WTC11 (cell line): ENCODE data around the gene MRAP. TPM values are rescaled to one million over a fixed set of nuclear protein-coding genes. Genes with fewer than 3 reads are reported as not detected.

Source experiments
- ATAC-seq: fragments of 200-7000 bp; cut with Tn5 transposase; 2 replicates; pipeline ENCODE4 v1.10.0; 2021; ENCODE audit warnings: mild to moderate bottlenecking, moderate library complexity
- CTCF ChIA-PET: fragments of 300-600 bp; sonication (Branson Sonifier 250); formaldehyde crosslinking; loops from one replicate; lab custom pipeline; 2021; ENCODE audit warnings: antibody characterized with exemption; lab: Charles Lee
- POLR2A ChIA-PET: fragments of 350-600 bp; sonication (Branson Sonifier 250); formaldehyde crosslinking; loops from one replicate; lab custom pipeline; 2021; ENCODE audit warnings: antibody characterized with exemption; lab: Charles Lee
- DNase-seq: peaks from one replicate; pipeline ENCODE4 v3.0.0; 2021; ENCODE audit warnings: low spot score
- H3K27ac Mint-ChIP-seq: 2 replicates; pipeline ENCODE4 v1.8.0; 2021; ENCODE audit warnings: mixed read lengths
- H3K27me3 Mint-ChIP-seq: 2 replicates; pipeline ENCODE4 v1.8.0; 2021; ENCODE audit warnings: low read depth, mild to moderate bottlenecking, moderate library complexity, mixed read lengths
- H3K36me3 Mint-ChIP-seq: 2 replicates; pipeline ENCODE4 v1.8.0; 2021; ENCODE audit warnings: mixed read lengths
- H3K4me1 Mint-ChIP-seq: 2 replicates; pipeline ENCODE4 v1.8.0; 2022; ENCODE audit warnings: mixed read lengths
- H3K4me3 Mint-ChIP-seq: 2 replicates; pipeline ENCODE4 v1.8.0; 2021; ENCODE audit warnings: mild to moderate bottlenecking, moderate library complexity, mixed read lengths
- H3K9me3 Mint-ChIP-seq: 2 replicates; pipeline ENCODE4 v1.8.0; 2021; ENCODE audit warnings: mixed read lengths
- CREB1 ChIP-seq: sonication (generic); formaldehyde crosslinking; IDR thresholded peaks from 2 replicates; pipeline ENCODE4 v1.8.0; 2023; ENCODE audit warnings: mild to moderate bottlenecking, missing genetic modification reagents
- FOXP1 ChIP-seq: sonication (generic); formaldehyde crosslinking; IDR thresholded peaks from 2 replicates; pipeline ENCODE4 v1.8.0; 2022; ENCODE audit warnings: missing genetic modification reagents, mild to moderate bottlenecking, moderate library complexity, borderline replicate concordance
- MXD4 ChIP-seq: fragments of 250-450 bp; sonication (Bioruptor Pico); IDR thresholded peaks from 2 replicates; pipeline ENCODE4 v1.8.0; 2021; ENCODE audit warnings: mild to moderate bottlenecking, moderate library complexity, borderline replicate concordance
- NFYB ChIP-seq: sonication (generic); formaldehyde crosslinking; conservative IDR thresholded peaks from 2 replicates; pipeline ENCODE4 v1.8.0; 2022; ENCODE audit warnings: low read depth, missing genetic modification reagents
- NR2C2 ChIP-seq: sonication (generic); formaldehyde crosslinking; IDR thresholded peaks from 2 replicates; pipeline ENCODE4 v1.8.0; 2022; ENCODE audit warnings: mild to moderate bottlenecking, missing genetic modification reagents
- NR3C1 ChIP-seq: sonication (generic); formaldehyde crosslinking; conservative IDR thresholded peaks from 2 replicates; pipeline ENCODE4 v1.8.1; 2023; ENCODE audit warnings: low read depth, mild to moderate bottlenecking, missing genetic modification reagents
- OVOL2 ChIP-seq: fragments of 250-450 bp; sonication (Bioruptor Pico); IDR thresholded peaks from 2 replicates; pipeline ENCODE4 v1.9.0; 2021; ENCODE audit warnings: mild to moderate bottlenecking, borderline replicate concordance
- PRDM15 ChIP-seq: sonication (generic); formaldehyde crosslinking; IDR thresholded peaks from 2 replicates; pipeline ENCODE4 v1.8.0; 2022; ENCODE audit warnings: missing genetic modification reagents
- PRRX2 ChIP-seq: fragments of 250-450 bp; sonication (Bioruptor Pico); IDR thresholded peaks from 2 replicates; pipeline ENCODE4 v1.8.0; 2021; ENCODE audit warnings: mild to moderate bottlenecking
- STAT6 ChIP-seq: sonication (generic); formaldehyde crosslinking; conservative IDR thresholded peaks from 2 replicates; pipeline ENCODE4 v1.8.1; 2023; ENCODE audit warnings: mild to moderate bottlenecking, low read depth, missing genetic modification reagents, moderate library complexity
- TEAD1 ChIP-seq: sonication (generic); formaldehyde crosslinking; IDR thresholded peaks from 2 replicates; pipeline ENCODE4 v1.8.0; 2022; ENCODE audit warnings: mild to moderate bottlenecking, missing genetic modification reagents
- TP53 ChIP-seq: sonication (generic); formaldehyde crosslinking; IDR thresholded peaks from 2 replicates; pipeline ENCODE4 v1.8.1; 2023; ENCODE audit warnings: mild to moderate bottlenecking, missing genetic modification reagents
- ZNF396 ChIP-seq: fragments of 250-450 bp; sonication (Bioruptor Pico); IDR thresholded peaks from 2 replicates; pipeline ENCODE4 v1.8.0; 2021; ENCODE audit warnings: mild to moderate bottlenecking, moderate library complexity, borderline replicate concordance
- total RNA-seq: library from RNA; stranded (reverse); gene quantifications from 3 replicates; pipeline ENCODE4 v1.2.3, GENCODE V29; 2021
- TF ChIP-seq, protein P1 (sequence below): sonication (generic); formaldehyde crosslinking; IDR thresholded peaks from 2 replicates; pipeline ENCODE4 v1.8.1; 2023; ENCODE audit warnings: mild to moderate bottlenecking, missing genetic modification reagents
- TF ChIP-seq, protein P2 (sequence below): sonication (generic); formaldehyde crosslinking; IDR thresholded peaks from 2 replicates; pipeline ENCODE4 v1.8.0; 2023; ENCODE audit warnings: mild to moderate bottlenecking, missing genetic modification reagents
- TF ChIP-seq, protein P3 (sequence below): sonication (generic); formaldehyde crosslinking; IDR thresholded peaks from 2 replicates; pipeline ENCODE4 v1.8.1; 2023; ENCODE audit warnings: mild to moderate bottlenecking, missing genetic modification reagents, moderate library complexity
- TF ChIP-seq, protein P4 (sequence below): sonication (generic); formaldehyde crosslinking; IDR thresholded peaks from 2 replicates; pipeline ENCODE4 v1.8.0; 2023; ENCODE audit warnings: missing genetic modification reagents, mild to moderate bottlenecking, borderline replicate concordance

MRAP gene
- total RNA-seq, 1 experiment from 2014 or later = not detected

- TF ChIP-seq FOXP1 (peak; percentile 55; the same call in 1 of the 2 replicates), PRRX2 (CRISPR knock-in tag) (no peak), CREB1 (CRISPR knock-in tag) (no peak; the same call in 1 of the 2 replicates), OVOL2 (CRISPR knock-in tag) (no peak), TP53 (CRISPR knock-in tag) (no peak), ZNF396 (no peak), NR3C1 (CRISPR knock-in tag) (no peak), STAT6 (CRISPR knock-in tag) (no peak), NR2C2 (CRISPR knock-in tag) (no peak), MXD4 (no peak), TEAD1 (CRISPR knock-in tag) (peak; percentile 46; the same call in 1 of the 2 replicates)
- TF ChIP-seq, protein P1, sequence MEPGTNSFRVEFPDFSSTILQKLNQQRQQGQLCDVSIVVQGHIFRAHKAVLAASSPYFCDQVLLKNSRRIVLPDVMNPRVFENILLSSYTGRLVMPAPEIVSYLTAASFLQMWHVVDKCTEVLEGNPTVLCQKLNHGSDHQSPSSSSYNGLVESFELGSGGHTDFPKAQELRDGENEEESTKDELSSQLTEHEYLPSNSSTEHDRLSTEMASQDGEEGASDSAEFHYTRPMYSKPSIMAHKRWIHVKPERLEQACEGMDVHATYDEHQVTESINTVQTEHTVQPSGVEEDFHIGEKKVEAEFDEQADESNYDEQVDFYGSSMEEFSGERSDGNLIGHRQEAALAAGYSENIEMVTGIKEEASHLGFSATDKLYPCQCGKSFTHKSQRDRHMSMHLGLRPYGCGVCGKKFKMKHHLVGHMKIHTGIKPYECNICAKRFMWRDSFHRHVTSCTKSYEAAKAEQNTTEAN (CRISPR knock-in tag) = 0 out of 2 replicates have a peak, but pooled peaks have one; percentile 64
- TF ChIP-seq, protein P2, sequence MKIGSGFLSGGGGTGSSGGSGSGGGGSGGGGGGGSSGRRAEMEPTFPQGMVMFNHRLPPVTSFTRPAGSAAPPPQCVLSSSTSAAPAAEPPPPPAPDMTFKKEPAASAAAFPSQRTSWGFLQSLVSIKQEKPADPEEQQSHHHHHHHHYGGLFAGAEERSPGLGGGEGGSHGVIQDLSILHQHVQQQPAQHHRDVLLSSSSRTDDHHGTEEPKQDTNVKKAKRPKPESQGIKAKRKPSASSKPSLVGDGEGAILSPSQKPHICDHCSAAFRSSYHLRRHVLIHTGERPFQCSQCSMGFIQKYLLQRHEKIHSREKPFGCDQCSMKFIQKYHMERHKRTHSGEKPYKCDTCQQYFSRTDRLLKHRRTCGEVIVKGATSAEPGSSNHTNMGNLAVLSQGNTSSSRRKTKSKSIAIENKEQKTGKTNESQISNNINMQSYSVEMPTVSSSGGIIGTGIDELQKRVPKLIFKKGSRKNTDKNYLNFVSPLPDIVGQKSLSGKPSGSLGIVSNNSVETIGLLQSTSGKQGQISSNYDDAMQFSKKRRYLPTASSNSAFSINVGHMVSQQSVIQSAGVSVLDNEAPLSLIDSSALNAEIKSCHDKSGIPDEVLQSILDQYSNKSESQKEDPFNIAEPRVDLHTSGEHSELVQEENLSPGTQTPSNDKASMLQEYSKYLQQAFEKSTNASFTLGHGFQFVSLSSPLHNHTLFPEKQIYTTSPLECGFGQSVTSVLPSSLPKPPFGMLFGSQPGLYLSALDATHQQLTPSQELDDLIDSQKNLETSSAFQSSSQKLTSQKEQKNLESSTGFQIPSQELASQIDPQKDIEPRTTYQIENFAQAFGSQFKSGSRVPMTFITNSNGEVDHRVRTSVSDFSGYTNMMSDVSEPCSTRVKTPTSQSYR = no peak; the same call in 1 of the 2 replicates
- TF ChIP-seq, protein P3, sequence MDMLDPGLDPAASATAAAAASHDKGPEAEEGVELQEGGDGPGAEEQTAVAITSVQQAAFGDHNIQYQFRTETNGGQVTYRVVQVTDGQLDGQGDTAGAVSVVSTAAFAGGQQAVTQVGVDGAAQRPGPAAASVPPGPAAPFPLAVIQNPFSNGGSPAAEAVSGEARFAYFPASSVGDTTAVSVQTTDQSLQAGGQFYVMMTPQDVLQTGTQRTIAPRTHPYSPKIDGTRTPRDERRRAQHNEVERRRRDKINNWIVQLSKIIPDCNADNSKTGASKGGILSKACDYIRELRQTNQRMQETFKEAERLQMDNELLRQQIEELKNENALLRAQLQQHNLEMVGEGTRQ = no peak
Measured at GRCh38 chr21:32278518-32279376, 19.9 kb upstream of the MRAP start, which contains the start of gene MIS18A (continued).

- ChIA-PET POLR2A (interaction anchor here (0.5 kb wide), 1 partner anchor 529 kb away, joined by 3 read pairs; no protein-coding TSS in a partner anchor), CTCF (interaction anchor here (0.5 to 2.7 kb wide), 3 partner anchors 27 to 322 kb away, joined by 4 to 16 read pairs (median 12); no protein-coding TSS in a partner anchor)
- no peak for ATAC-seq
- Mint-ChIP-seq H3K4me1 (peaks cover 16% of the 10 kb centered on the region), H3K9me3 (no peaks in the 10 kb centered on the region), H3K36me3 (peaks cover 10% of the 10 kb centered on the region), H3K4me3 (peak overlapping the region; percentile 99), H3K27ac (no peak overlapping the region; the same call in 1 of the 2 replicates), H3K27me3 (no peaks in the 10 kb centered on the region)
- DNase-seq = no peak
- TF ChIP-seq PRDM15 (CRISPR knock-in tag) = no peak
- TF ChIP-seq NFYB (CRISPR knock-in tag) = no peak
- TF ChIP-seq, protein P4, sequence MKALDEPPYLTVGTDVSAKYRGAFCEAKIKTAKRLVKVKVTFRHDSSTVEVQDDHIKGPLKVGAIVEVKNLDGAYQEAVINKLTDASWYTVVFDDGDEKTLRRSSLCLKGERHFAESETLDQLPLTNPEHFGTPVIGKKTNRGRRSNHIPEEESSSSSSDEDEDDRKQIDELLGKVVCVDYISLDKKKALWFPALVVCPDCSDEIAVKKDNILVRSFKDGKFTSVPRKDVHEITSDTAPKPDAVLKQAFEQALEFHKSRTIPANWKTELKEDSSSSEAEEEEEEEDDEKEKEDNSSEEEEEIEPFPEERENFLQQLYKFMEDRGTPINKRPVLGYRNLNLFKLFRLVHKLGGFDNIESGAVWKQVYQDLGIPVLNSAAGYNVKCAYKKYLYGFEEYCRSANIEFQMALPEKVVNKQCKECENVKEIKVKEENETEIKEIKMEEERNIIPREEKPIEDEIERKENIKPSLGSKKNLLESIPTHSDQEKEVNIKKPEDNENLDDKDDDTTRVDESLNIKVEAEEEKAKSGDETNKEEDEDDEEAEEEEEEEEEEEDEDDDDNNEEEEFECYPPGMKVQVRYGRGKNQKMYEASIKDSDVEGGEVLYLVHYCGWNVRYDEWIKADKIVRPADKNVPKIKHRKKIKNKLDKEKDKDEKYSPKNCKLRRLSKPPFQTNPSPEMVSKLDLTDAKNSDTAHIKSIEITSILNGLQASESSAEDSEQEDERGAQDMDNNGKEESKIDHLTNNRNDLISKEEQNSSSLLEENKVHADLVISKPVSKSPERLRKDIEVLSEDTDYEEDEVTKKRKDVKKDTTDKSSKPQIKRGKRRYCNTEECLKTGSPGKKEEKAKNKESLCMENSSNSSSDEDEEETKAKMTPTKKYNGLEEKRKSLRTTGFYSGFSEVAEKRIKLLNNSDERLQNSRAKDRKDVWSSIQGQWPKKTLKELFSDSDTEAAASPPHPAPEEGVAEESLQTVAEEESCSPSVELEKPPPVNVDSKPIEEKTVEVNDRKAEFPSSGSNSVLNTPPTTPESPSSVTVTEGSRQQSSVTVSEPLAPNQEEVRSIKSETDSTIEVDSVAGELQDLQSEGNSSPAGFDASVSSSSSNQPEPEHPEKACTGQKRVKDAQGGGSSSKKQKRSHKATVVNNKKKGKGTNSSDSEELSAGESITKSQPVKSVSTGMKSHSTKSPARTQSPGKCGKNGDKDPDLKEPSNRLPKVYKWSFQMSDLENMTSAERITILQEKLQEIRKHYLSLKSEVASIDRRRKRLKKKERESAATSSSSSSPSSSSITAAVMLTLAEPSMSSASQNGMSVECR (CRISPR knock-in tag) = no peak
Measured at GRCh38 chr21:32279377-32279680, 19.3 kb upstream of the MRAP start.
